Fibroblast of lung (primary cell): ENCODE measurements around the gene SIPA1L3. TPM values are rescaled to one million over a fixed set of nuclear protein-coding genes. Genes with fewer than 3 reads are reported as not detected.

Source experiments
- DNase-seq, 2 donors: peaks; one replicate each; pipeline versions ENCODE4 v3.0.0 to v3.0.0-alpha.2; 2010; ENCODE audit warnings: low read depth in 2 of 2
- H2AFZ ChIP-seq: 2 replicates; pipeline ENCODE4 v1.5.1; 2012; ENCODE audit warnings: low read length, control low read depth, inconsistent platforms
- H3K27ac ChIP-seq: 2 replicates; pipeline ENCODE4 v1.5.1; 2011; ENCODE audit warnings: low read length, control low read depth; ENCODE audit not compliant: insufficient read depth
- H3K27me3 ChIP-seq: 2 replicates; pipeline ENCODE4 v1.5.1; 2011; ENCODE audit warnings: mild to moderate bottlenecking, low read length; ENCODE audit not compliant: control insufficient read depth, insufficient read depth
- H3K36me3 ChIP-seq: 2 replicates; pipeline ENCODE4 v1.5.1; 2011; ENCODE audit warnings: low read length; ENCODE audit not compliant: control insufficient read depth, insufficient read depth
- H3K4me1 ChIP-seq: 2 replicates; pipeline ENCODE4 v1.5.1; 2011; ENCODE audit warnings: low read length; ENCODE audit not compliant: control insufficient read depth, insufficient read depth; ENCODE audit errors: extremely low read depth
- H3K4me2 ChIP-seq: 2 replicates; pipeline ENCODE4 v1.5.1; 2011; ENCODE audit warnings: low read length, control low read depth; ENCODE audit not compliant: insufficient read depth; ENCODE audit errors: extremely low read depth
- H3K4me3 ChIP-seq, 4 experiments: fragments of 200-600 bp in 1 of 4; sonication (generic) in 1 of 4; replicated peaks in 1 of 4; 2 replicates each; pipeline ENCODE4 v1.5.1; 2011 to 2016; ENCODE audit warnings: low read length in 4 of 4, low read depth in 3 of 4, mild to moderate bottlenecking in 3 of 4, control low read depth in 2 of 4, inconsistent platforms in 1 of 4, mixed read lengths in 1 of 4; ENCODE audit not compliant: insufficient read depth in 1 of 4; ENCODE audit errors: control extremely low read depth in 1 of 4
- H3K79me2 ChIP-seq: 2 replicates; pipeline ENCODE4 v1.5.1; 2012; ENCODE audit warnings: mild to moderate bottlenecking, low read length, inconsistent platforms; ENCODE audit not compliant: control insufficient read depth, insufficient read depth
- H3K9ac ChIP-seq: 2 replicates; pipeline ENCODE4 v1.5.1; 2011; ENCODE audit warnings: mild to moderate bottlenecking, low read length, control low read depth; ENCODE audit not compliant: insufficient read depth
- H3K9me3 ChIP-seq: 2 replicates; pipeline ENCODE4 v1.5.1; 2012; ENCODE audit warnings: low read depth, low read length; ENCODE audit not compliant: control insufficient read depth, insufficient read depth
- H4K20me1 ChIP-seq: 2 replicates; pipeline ENCODE4 v1.5.1; 2011; ENCODE audit warnings: low read length; ENCODE audit not compliant: control insufficient read depth, insufficient read depth; ENCODE audit errors: extremely low read depth
- EZH2 ChIP-seq: IDR thresholded peaks from 2 replicates; pipeline ENCODE4 v1.5.1; 2012; ENCODE audit warnings: low read length, control low read depth, mild to moderate bottlenecking; ENCODE audit errors: missing control alignments
- polyA plus RNA-seq, 2 donors: library from polyadenylated mRNA; depleted of rRNA in 1 of 2; stranded (reverse) in 1 of 2; unstranded in 1 of 2; fragments of >200 nt; gene quantifications; 2 replicates each; pipeline ENCODE4 v1.2.1, GENCODE V29; 2011 to 2012; ENCODE audit warnings: missing spikeins in 1 of 2
- total RNA-seq: library from RNA; depleted of rRNA; stranded (reverse); fragments of >200 nt; gene quantifications from 2 replicates; pipeline ENCODE4 v1.2.1, GENCODE V29; 2014
- TF ChIP-seq, protein P1 (sequence below), 2 donors: IDR thresholded peaks in 1 of 2; conservative IDR thresholded peaks in 1 of 2; 1 replicate in 1 of 2; 2 replicates in 1 of 2; pipeline ENCODE4 v1.5.1; 2011 to 2012; ENCODE audit warnings: low read length in 2 of 2, control low read depth in 1 of 2, inconsistent platforms in 1 of 2, low read depth in 1 of 2, mild to moderate bottlenecking in 1 of 2

SIPA1L3 gene
- total and polyA plus RNA-seq, 2 donors (not counting 1 experiment from before 2014, with no cell fraction given): 3.7 to 10.1 TPM

DNA sequence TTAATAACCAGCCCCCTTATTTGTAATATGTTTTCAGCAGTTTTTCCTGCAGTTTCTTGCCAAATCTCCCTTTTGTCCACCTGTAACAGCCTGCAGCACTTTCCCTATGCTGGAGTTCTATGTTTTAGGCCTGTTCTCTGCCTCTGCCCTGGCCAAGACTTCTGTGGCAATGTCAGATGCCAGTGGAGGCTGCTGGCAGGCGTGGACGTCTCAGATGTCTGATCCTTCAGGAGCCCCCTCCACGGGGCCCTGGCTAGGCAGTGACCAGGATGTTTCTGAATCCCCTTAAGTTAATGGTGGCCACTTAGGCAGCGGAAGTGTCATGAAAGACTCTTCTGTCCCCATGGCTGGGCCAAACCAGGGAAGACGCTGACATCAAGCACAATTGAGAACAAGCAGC, 40.8 kb downstream of the SIPA1L3 start:
- TF ChIP-seq, protein P1, sequence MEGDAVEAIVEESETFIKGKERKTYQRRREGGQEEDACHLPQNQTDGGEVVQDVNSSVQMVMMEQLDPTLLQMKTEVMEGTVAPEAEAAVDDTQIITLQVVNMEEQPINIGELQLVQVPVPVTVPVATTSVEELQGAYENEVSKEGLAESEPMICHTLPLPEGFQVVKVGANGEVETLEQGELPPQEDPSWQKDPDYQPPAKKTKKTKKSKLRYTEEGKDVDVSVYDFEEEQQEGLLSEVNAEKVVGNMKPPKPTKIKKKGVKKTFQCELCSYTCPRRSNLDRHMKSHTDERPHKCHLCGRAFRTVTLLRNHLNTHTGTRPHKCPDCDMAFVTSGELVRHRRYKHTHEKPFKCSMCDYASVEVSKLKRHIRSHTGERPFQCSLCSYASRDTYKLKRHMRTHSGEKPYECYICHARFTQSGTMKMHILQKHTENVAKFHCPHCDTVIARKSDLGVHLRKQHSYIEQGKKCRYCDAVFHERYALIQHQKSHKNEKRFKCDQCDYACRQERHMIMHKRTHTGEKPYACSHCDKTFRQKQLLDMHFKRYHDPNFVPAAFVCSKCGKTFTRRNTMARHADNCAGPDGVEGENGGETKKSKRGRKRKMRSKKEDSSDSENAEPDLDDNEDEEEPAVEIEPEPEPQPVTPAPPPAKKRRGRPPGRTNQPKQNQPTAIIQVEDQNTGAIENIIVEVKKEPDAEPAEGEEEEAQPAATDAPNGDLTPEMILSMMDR (conservative IDR thresholded peaks at IDR 0.05 in 1 of 2, IDR thresholded peaks at IDR 0.05 in 1 of 2; ENCODE audit: low read depth in 1 of 2, low read length in 2 of 2): no peak
- no peak for TF ChIP-seq EZH2
- no peaks in the 10 kb centered on the region for H3K4me1 ChIP-seq
- no peaks in the 10 kb centered on the region for H3K36me3 ChIP-seq
- H3K4me3 ChIP-seq: no peak overlapping the region
- no peak overlapping the region for H2AFZ ChIP-seq
- H4K20me1 ChIP-seq: no peaks in the 10 kb centered on the region
- no peaks in the 10 kb centered on the region for H3K9me3 ChIP-seq
- no peaks in the 10 kb centered on the region for H3K27me3 ChIP-seq
- H3K4me2 ChIP-seq: no peak overlapping the region
- DNase-seq: no peak
- peaks cover 2% of the 10 kb centered on the region for H3K79me2 ChIP-seq
- H3K9ac ChIP-seq: no peak overlapping the region
- H3K27ac ChIP-seq: no peak overlapping the region

DNA sequence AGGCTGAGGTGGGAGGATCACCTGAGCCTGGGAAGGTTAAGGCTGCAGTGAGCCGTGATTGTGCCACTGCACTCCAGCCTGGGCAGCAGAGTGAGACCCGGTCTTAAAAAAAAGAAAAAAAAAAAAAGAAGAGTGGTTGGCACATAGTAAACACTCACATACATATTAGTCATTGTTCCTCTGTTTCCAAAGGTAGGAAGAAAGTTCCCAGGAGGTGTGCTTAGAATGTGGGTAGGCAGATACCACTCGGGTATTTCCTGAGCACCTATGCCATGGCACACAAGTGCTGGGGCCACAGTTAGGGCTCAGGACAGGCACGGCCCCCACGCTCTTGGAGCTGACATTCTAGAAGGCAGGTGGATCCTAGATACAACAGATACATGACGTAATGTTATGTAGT, 41.4 kb downstream of the SIPA1L3 start:
- DNase-seq: no peak
- H4K20me1 ChIP-seq: no peaks in the 10 kb centered on the region
- H3K9ac ChIP-seq: no peak overlapping the region
- H3K79me2 ChIP-seq: peaks cover 2% of the 10 kb centered on the region
- no peak for TF ChIP-seq EZH2
- TF ChIP-seq, protein P1 (conservative IDR thresholded peaks at IDR 0.05 in 1 of 2, IDR thresholded peaks at IDR 0.05 in 1 of 2; ENCODE audit: low read depth in 1 of 2, low read length in 2 of 2): no peak
- no peaks in the 10 kb centered on the region for H3K4me1 ChIP-seq
- no peaks in the 10 kb centered on the region for H3K36me3 ChIP-seq
- no peak overlapping the region for H3K27ac ChIP-seq
- no peak overlapping the region for H3K4me3 ChIP-seq
- H2AFZ ChIP-seq: no peak overlapping the region
- no peak overlapping the region for H3K4me2 ChIP-seq
- no peaks in the 10 kb centered on the region for H3K9me3 ChIP-seq
- no peaks in the 10 kb centered on the region for H3K27me3 ChIP-seq

DNA sequence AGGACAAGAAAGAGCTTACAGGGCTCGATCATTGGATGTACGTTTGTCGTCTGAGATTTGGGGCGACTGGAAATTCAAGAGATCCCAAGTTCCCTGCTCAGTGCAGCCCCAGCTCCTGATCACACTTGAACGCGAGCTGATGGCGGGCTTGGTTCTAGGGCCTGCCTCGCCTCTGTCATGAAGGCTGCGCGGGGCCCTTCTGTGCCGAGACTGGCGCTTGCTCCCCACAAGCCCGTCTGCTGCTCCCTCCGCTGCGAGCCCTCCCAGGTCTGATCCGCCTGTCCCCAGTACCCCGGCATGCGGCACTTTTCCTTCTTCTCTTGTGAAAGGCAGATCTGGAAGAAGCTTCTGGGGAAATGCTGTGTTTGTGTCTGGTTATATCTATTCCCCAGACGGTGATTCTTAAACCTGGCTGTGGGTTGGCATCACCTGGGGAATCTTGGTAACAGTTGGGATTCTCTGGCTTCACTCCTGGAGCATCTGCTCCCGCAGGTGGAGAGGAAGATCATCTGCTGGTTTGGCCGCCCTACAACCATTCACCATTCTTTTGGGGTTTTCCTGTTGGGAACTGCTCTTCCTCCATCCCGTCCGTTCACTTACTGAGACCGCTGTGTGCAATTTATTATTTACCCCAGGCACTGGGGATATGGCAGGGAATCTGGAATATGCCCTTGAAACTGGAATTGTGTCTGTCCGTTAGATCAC, 43.6 kb downstream of the SIPA1L3 start:
- DNase-seq: no peak
- no peaks in the 10 kb centered on the region for H3K27me3 ChIP-seq
- no peak overlapping the region for H3K9ac ChIP-seq
- H3K9me3 ChIP-seq: no peaks in the 10 kb centered on the region
- H3K4me1 ChIP-seq: no peaks in the 10 kb centered on the region
- H3K4me3 ChIP-seq: no peak overlapping the region
- no peak overlapping the region for H3K4me2 ChIP-seq
- no peak overlapping the region for H2AFZ ChIP-seq
- H3K36me3 ChIP-seq: no peaks in the 10 kb centered on the region
- no peaks in the 10 kb centered on the region for H4K20me1 ChIP-seq
- H3K79me2 ChIP-seq: no peaks in the 10 kb centered on the region
- no peak for TF ChIP-seq EZH2
- TF ChIP-seq, protein P1 (conservative IDR thresholded peaks at IDR 0.05 in 1 of 2, IDR thresholded peaks at IDR 0.05 in 1 of 2; ENCODE audit: low read depth in 1 of 2, low read length in 2 of 2): no peak
- H3K27ac ChIP-seq: no peak overlapping the region
